Testis (tissue), 2 donors: ENCODE measurements around the gene LRRFIP2.

Source experiments
- CTCF ChIP-seq, 3 experiments: fragments of 450-650 bp in 2 of 3; fragments of 200-600 bp in 1 of 3; sonication (generic) in 1 of 3; IDR thresholded peaks; one replicate each; pipeline ENCODE4 v1.5.1; 2016 to 2019; ENCODE audit warnings: antibody characterized with exemption in 3 of 3, mild to moderate bottlenecking in 2 of 3, moderate library complexity in 1 of 3
- POLR2A ChIP-seq: fragments of 450-650 bp; IDR thresholded peaks from one replicate; pipeline ENCODE4 v1.6.1; 2017; ENCODE audit warnings: antibody characterized with exemption, mild to moderate bottlenecking, moderate library complexity

GRCh38 chr3:37130984-37131859, 43.2 kb downstream of the LRRFIP2 start:
- TF ChIP-seq CTCF (IDR thresholded peaks at IDR 0.05) (no peak), POLR2A (no peak)
